GM21526 (cell line): ENCODE data around the gene HEPACAM.

Experiments used
- ATAC-seq: cut with Tn5 transposase; IDR thresholded peaks from one replicate; pipeline ENCODE4 v1.9.1; 2021; ENCODE audit warnings: moderate library complexity; ENCODE audit not compliant: unreplicated experiment, low FRiP score

Gene HEPACAM

DNA sequence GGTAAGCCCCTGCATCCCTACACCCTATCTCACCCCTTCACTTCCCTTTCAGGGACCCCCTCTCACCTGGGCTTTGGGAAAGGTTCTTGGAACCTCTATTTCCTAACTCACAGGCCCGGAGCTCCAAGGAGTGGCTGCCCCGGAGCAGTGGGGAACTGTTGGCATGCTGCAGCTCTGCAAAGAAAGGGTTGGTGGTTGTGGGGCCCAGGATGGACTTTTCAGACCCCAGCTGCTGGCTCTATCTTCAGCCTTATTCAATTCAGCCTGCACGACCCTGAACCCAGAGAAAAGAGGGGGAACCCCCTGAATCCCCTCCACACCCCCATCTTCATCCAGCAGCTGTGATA lies 48.2 kb downstream of the HEPACAM start:
- no peak for ATAC-seq

DNA sequence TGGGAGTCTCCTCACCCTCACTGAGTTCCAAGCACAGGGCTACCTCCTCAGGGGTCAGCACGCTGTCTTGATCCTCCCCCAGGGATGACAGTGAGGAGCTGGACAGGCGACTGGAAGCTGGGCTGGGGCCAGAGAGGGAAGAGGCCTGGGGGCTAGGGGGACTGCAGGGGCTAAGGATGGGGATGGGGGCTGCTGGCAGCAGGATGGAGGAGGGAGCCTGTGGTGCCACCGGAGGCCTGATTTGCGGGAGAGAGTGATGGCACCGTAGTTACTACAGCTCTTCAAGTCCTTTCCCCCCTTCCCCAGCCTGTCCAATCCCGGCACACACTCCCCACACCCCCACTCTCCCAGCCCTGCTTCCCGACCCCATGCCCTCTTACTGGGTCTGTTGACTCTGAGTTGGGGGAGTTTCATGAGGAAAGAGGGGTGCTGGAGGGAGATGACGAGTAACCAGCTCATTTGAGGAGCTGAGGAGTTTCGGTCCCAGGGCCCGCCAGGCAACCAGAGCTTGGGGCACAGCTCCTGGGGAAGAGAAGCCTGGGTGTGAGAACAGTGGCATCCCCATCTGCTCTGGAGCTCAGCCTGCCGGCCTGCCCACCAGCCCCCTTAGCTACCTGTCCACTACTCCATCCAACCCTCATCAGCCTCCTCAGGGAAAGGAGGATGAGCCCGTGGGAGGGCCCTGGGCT lies 48.7 kb downstream of the HEPACAM start:
- no peak for ATAC-seq

DNA sequence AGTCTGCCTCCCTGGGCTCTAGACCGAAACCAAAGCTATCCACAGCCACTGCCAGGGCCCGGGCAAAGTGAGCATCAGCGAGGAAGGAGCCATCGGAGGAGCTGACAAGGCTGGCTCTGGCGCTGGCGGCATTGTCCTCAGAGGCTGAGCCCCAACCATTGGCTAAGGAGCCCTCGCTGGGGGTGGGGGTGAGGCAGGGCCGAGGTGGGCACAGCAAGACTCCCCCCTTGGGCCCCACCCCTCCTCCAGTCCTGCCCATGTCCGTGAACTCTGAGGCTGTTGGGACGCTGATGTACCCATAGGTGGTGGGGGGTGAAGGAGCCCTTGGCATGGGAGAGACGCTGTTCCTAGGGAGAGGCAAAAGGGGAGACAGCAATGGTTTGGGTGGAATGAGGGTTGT lies 49.4 kb downstream of the HEPACAM start:
- ATAC-seq = no peak

DNA sequence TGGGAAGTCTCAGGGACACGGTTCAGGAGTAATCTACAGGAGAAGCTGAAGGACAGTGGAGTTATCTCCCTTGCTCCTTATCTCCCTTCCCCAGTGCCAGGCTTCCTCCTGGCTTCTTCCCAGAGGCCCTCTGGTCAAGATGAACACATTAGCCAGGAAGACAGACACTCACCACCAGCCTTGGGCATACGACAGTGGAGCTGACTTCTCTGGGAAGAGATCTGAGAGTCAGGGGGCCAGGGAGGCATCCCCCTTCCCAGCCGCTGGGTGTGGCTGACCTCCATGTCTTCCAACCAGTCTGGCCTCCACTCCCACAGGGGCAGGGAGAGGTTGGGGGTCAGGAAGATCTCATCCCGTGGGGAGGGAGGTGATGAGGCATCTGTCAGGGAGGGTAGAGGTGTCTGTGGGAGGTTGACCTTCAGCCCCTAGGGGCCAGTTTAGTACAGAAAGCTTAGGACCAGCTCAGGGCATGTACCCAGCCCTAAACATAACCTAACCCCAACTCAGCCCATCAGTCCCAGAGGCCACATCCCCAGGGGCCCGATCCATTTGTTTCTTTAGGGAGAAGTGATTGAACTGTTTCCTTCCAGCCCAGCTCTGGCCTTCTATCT lies 50.9 kb downstream of the HEPACAM start:
- ATAC-seq = no peak

GRCh38 chr11:124884340-124884739 lies 51.5 kb downstream of the HEPACAM start:
- no peak for ATAC-seq

DNA sequence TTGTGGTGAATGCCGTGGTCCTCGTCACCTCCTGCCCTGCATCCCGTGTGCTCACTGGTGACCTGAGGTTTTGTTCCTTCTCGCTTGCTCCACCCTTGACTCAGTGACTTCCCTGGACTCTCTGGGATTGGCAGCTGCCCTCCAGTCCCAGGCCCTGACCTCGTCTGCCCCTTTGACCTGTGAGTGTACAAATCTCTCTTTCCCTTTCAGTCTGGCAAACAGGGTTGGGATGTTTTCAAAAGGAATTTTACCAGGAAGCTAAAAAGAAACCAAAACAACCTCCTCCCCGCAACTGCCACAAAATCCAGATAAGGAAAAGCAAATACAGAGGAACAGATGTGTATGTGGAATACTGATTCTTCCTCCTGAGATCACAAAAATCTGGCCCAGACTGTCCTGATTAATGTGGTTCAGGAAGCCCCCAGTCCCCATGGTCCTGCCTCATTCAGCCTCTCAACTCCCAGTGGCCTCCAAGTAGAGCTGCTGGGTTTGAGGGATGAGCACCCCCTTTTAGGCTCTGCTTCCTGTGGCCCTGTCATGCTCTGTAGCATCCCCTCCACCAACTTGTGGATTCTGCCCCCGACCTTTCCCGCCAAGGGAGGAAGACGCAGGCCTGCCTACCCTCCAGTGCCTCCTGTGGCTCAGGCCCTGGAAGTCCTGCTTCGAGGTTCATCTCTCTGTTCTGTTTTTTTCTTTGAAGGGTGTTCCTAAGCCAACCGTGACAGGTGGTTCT lies 53.3 kb downstream of the HEPACAM start:
- no peak for ATAC-seq

- no peak for ATAC-seq
These were observed 54.9 kb downstream of the HEPACAM start for GRCh38 chr11:124880958-124881357.

DNA sequence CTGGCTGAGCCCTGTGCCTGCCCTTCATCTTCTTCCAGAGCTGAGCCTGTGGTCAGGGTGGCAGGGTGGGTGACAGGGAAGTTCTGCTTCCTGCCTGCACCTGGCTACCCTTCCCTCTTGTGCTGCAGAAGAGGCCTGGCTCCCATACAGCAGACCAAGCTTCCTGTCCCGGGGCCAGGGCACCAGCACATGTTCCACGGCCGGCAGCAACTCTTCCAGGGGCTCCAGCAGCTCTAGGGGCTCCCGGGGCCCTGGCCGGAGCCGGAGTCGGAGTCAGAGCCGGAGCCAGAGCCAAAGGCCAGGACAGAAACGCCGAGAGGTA lies 55.6 kb downstream of the HEPACAM start:
- no peak for ATAC-seq

DNA sequence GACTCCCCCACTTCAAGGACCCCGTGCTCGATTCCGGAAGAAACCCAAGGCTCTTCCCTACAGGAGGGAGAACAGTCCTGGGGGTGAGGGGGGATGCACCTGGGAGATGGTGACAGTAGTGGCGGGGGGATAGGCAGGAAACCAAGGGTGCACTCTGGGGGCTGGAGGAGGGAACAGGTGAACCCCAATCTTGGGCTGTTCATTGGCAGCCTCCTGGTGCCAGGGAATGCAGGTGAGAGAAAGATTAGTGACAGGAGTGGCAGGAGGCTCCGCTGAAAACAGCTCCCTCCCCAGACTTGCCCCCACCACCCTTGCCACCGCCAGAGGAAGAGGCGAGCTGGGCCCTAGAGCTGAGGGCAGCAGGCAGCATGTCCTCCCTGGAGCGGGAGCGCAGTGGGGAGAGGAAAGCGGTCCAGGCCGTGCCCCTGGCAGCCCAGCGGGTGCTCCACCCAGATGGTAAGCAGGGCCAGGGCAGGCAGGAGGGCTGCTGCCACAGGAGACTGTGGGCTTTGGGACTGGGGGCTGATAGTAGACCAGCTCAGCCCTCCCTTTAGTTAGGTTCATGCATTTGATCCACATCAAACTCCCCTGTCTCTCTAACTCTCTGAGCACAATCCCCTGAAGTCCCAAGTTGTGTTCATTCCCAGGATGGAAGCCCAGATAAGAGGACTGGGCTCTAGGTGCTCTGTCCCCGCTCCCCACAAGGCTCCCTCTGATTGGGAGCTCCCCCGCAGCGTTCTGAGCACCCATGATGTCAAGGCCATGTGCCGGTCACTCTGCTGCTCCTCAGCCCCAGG lies 56.2 kb downstream of the HEPACAM start:
- no peak for ATAC-seq

GRCh38 chr11:124878759-124879492 lies 56.9 kb downstream of the HEPACAM start:
- ATAC-seq = no peak

GRCh38 chr11:124877910-124878758 lies 57.7 kb downstream of the HEPACAM start:
- ATAC-seq = no peak

GRCh38 chr11:124877631-124877909 lies 58.3 kb downstream of the HEPACAM start:
- ATAC-seq = no peak

GRCh38 chr11:124876818-124877630 lies 58.8 kb downstream of the HEPACAM start:
- ATAC-seq = no peak

- ATAC-seq = peak; percentile 93
These were observed 59.7 kb downstream of the HEPACAM start for GRCh38 chr11:124875943-124876817.

GRCh38 chr11:124875401-124875800 lies 60.4 kb downstream of the HEPACAM start:
- ATAC-seq = no peak

DNA sequence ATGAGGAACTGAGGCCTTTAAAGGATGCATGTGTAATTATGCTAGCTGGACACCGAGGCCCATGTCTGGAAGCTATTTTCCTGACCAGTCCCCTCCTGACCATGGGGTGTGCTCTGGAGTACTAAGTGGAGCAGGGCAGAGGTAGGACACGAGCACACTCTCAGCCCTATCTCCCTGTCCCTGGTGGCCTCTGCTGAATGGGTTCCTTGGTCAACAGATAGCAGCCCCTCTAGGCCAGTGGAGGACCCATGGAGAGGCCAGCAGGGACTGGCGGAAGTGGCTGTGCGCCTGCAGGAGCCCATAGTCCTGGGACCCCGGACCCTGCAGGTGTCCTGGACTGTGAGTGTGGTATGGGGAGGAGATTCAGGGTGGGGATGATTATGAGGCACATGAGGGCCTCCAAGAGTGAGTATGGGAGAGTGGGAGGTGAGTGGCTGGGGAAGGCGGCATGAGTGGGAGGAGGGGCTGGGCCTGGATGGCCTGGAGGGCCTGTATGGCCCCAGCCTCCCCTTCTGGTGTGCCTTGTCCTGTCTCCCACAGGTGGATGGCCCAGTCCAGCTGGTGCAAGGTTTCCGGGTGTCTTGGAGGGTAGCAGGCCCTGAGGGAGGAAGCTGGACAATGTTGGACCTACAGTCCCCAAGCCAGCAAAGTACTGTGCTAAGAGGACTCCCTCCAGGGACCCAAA lies 61.1 kb downstream of the HEPACAM start:
- no peak for ATAC-seq

GRCh38 chr11:124873951-124874350 lies 61.9 kb downstream of the HEPACAM start:
- no peak for ATAC-seq

DNA sequence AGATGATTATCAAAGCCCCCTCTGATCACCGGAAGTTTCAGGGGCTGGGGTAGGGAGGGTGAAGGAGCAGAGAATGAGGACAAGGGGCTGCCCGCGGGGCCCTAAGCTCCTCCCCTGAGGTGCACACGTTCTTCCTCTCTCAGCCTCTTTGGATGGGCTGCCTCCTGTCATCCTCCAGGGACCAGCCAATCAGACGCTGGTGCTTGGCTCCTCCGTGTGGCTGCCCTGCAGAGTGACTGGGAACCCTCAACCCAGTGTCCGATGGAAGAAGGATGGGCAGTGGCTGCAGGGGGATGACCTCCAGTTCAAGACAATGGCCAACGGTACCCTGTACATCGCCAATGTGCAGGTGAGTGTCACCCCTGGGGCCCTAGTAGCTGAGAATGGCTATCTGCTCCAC lies 63.1 kb downstream of the HEPACAM start:
- ATAC-seq = no peak
